GM18907 (cell line): Measurements from ENCODE around the gene COL11A1.
"Not testable (repeated sequence)": the region's sequence is repeated elsewhere in the genome, so short reads cannot be mapped to it uniquely, and the experiment has no call there.

Experiments
- ATAC-seq: cut with Tn5 transposase; IDR thresholded peaks from one replicate; pipeline ENCODE4 v1.9.1; 2021; ENCODE audit warnings: mild to moderate bottlenecking, moderate library complexity; ENCODE audit not compliant: unreplicated experiment

Gene COL11A1

DNA sequence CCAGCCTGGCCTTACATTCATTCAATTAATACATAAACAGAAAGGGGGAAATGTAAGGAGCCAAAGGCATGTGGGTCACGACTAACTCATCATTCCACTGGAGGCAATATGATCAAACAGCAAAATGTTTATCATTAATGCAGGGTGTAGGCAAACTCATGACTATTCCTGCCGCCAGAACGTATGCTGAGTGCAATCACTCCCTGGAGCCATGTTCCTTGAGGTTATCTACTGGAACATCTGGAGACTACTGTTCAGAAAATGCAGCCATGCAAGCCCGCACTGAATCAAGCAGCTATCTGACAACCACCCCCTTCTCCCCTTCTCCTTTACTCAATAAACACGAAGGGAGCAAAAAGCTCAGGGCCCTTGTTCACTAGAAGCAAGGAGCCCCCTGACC lies 267.6 kb downstream of the COL11A1 start:
- ATAC-seq, result no peak

DNA sequence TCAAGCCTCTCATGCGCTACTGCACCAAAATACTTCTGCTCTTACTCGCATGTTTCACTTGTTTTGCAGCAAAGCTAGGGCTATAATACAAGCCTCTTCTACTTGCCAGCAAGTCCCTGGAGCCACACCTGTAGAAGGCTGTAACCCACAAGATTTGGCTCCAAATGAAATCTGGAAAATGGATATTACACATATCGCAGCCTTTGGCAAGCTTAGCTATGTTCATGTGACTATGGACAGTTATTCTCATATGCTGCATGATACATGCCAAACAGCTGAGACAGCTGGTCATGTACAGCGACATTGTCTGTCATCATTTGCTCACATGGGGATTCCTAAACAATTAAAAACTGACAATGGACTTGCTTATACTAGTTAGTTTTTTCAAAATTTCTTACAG lies 270.3 kb downstream of the COL11A1 start:
- ATAC-seq, result no peak

DNA sequence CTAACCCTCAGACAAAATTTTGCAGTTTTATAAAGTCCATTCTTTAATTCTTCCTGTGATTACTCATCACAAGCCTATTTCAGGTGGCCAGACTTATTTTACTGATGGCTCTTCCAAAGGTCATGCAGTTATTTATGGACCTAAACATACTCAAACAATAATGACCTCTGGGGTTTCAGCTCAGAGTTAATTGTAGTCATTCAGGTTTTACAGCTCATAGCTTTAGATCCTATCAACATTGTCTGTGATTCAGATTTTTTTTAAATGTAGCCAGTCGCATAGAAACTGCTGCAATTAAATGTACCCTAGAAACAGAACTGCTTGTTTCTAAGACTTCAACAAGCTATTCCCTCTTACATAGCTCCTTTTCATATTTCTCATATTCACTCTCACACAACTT lies 270.8 kb downstream of the COL11A1 start:
- ATAC-seq, result no peak

DNA sequence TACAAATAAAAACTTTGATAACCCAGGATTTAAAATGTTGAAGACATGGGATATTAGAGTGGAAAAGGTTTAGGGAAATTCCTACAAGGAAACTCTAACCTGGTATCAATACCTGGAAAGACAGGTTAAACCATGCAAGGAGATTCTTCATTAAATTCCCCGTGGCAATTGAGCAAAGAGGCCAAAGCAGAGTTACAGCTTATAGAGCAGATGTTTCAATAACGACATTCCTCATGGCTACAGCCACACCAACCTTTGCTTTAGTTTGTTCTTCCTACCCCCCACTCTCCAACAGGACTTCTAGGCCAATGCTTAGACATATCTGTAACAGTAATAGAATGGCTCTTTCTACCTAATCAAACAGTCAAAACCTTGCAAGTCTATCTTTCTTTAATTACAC lies 271.3 kb downstream of the COL11A1 start:
- ATAC-seq, result no peak

DNA sequence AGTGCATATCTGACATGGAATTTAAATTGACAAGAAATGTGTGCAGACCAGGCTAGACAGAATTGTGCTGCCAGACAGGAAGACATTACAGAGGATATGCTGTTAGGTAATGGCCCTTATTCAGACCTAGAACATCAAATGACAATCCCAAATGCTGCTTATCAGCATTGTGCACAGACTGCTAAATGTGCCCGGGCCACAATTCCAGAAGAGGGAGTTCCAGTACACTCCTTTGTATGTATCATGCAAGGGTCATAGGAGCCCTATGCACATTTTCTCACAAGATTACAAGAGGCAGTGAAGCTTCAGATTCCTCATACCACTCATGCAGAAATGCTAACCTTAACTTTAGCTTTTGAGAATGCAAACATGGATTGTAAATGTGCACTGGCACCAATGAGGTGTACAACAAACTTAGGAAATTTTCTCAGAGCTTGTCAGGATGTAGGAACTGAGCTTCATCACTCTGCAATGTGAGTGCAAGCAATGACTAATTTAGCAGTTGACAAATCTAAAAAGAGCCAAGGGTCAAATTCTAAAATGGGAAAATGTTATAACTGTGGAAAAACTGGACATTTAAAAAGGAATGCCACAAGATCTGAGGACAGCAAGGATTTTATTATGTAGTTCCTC lies 273.5 kb downstream of the COL11A1 start:
- ATAC-seq, result no peak

DNA sequence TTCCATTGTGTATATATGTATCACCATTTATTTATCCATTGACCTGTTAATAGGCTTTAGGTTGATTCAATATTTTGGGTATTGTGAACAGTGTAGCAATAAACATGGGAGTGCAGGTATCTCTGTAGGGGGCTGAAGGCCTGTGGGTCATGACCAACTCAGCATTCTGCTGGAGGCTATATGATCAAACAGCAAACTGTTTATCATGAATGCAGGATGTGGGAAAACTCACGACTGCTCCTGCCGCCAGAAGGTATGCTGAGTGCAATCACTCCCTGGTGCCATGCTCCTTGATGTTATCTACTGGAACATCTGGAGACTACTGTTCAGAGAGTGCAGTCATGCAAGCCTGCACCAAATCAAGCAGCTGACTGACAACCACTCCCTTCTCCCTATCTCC lies 275.2 kb downstream of the COL11A1 start:
- no peak for ATAC-seq

DNA sequence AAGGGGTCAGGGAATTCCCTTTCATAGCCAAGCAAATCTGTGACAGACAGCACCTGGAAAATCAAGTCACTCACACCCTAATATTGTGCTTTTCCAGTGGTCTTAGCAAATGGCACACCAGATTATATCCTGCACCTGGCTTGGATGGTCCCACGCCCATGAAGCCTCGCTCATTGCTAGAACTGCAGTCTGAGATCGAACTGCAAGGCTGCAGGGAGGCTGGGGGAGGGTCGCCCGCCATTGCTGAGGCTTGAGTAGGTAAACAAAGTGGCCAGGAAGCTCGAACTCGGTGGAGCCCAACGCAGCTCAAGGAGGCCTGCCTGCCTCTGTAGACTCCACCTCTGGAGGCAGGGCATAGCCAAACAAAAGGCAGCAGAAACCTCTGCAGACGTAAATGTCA lies 281.6 kb downstream of the COL11A1 start:
- ATAC-seq, result not testable (repeated sequence)
